Adrenal gland (tissue), 5 donors: ENCODE results near the gene C3orf70.

ENCODE experiments used
- POLR2A ChIP-seq, 2 donors: fragments of 450-650 bp; IDR thresholded peaks; one replicate each; pipeline ENCODE4 v1.6.1; 2017; ENCODE audit warnings: antibody characterized with exemption in 2 of 2, mild to moderate bottlenecking in 2 of 2, moderate library complexity in 1 of 2
- TF ChIP-seq, protein P1 (sequence below), 6 experiments: fragments of 450-650 bp in 4 of 6; fragments of 200-600 bp in 2 of 6; sonication (generic) in 1 of 6; IDR thresholded peaks; 1 replicate in 5 of 6; 2 replicates in 1 of 6; pipeline versions ENCODE4 v1.5.1 to v1.8.0; 2016 to 2021; ENCODE audit warnings: antibody characterized with exemption in 6 of 6, mild to moderate bottlenecking in 2 of 6, moderate library complexity in 1 of 6
- donor health status: DM: no; HTN: no; CAD: no.

DNA sequence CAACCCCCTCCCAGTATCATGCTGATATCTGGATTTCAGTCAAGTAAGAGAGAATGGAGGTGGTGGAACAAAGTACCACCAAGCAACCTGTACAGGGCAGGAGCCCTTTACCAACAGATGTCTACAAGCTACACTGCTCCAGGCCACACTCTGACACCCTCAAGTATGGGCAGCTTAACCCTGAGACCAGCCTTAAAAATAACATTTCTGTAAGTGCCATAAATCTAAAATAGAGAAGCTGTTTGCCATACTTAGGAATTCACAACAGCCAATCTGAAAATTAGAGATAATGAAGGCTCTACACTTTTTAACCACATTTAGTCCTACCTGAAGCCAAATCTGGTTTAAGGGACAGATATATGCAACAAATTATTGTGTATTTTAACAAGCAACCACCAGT is 59.7 kb downstream of the C3orf70 start:
- TF ChIP-seq, protein P1, sequence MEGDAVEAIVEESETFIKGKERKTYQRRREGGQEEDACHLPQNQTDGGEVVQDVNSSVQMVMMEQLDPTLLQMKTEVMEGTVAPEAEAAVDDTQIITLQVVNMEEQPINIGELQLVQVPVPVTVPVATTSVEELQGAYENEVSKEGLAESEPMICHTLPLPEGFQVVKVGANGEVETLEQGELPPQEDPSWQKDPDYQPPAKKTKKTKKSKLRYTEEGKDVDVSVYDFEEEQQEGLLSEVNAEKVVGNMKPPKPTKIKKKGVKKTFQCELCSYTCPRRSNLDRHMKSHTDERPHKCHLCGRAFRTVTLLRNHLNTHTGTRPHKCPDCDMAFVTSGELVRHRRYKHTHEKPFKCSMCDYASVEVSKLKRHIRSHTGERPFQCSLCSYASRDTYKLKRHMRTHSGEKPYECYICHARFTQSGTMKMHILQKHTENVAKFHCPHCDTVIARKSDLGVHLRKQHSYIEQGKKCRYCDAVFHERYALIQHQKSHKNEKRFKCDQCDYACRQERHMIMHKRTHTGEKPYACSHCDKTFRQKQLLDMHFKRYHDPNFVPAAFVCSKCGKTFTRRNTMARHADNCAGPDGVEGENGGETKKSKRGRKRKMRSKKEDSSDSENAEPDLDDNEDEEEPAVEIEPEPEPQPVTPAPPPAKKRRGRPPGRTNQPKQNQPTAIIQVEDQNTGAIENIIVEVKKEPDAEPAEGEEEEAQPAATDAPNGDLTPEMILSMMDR (IDR thresholded peaks at IDR 0.05) = no peak
- TF ChIP-seq POLR2A (IDR thresholded peaks at IDR 0.05) = no peak
